HG03097 (cell line): Measurements from ENCODE around the gene ABHD12.
A peak's percentile ranks its signal among the peaks of the same experiment; 100 is the strongest.
"Not testable (repeated sequence)": the region's sequence is repeated elsewhere in the genome, so short reads cannot be mapped to it uniquely, and the experiment has no call there.

Experiments used
- ATAC-seq: cut with Tn5 transposase; IDR thresholded peaks from one replicate; pipeline ENCODE4 v1.9.1; 2021; ENCODE audit not compliant: unreplicated experiment, low FRiP score

ABHD12 gene

GRCh38 chr20:25390538-25391528 lies at the start of gene ABHD12:
Gene ABHD12 (minus strand): TSS chr20:25390835. CDS start chr20:25390703, 132 bp downstream.
- peak; percentile 89 for ATAC-seq

DNA sequence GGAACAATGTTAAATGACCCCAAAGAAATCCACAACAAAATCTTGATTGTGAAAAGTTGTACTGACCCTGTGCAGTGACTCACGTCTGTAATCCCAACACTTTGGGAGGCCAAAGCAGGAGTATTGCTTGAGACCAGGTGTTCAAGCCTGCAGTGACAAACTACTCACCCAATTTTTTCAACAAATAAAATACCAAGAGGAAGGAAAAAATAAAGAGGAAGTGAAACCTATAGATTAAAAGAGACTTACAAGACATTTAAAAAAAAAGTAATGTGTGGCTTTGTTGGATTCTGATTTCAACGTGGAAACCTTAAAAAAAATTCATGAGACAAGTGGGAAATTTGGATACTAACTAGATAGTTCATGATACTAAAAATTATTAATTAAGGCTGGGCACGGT lies 48.7 kb upstream of the ABHD12 start:
- no peak for ATAC-seq

DNA sequence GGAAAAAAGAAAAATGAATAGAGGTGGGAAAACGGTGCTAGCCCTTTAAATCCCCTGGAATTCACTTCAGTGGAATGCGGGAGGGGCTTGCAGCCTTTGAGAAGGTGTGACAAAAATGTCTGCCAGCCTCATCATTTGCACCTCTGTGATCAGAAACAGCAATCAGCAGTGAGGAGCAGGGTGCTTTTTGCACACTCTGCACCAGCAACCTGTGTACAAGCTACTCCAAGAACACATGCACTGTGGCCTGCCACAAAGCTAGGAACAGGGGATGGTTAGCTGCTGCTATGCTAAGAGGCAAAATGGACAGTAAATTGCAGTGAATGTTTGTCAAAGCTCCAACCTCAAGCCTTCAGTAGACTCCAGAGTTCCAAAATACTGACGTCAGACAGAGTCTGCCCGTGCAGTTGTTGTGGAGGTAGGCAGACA lies 46.5 kb upstream of the ABHD12 start:
- no peak for ATAC-seq

GRCh38 chr20:25424536-25424935 lies 33.9 kb upstream of the ABHD12 start:
- ATAC-seq: no peak

- no peak for ATAC-seq
Measured at GRCh38 chr20:25422032-25422431, 31.4 kb upstream of the ABHD12 start.

- no peak for ATAC-seq
Measured at GRCh38 chr20:25421102-25421501, 30.5 kb upstream of the ABHD12 start.

DNA sequence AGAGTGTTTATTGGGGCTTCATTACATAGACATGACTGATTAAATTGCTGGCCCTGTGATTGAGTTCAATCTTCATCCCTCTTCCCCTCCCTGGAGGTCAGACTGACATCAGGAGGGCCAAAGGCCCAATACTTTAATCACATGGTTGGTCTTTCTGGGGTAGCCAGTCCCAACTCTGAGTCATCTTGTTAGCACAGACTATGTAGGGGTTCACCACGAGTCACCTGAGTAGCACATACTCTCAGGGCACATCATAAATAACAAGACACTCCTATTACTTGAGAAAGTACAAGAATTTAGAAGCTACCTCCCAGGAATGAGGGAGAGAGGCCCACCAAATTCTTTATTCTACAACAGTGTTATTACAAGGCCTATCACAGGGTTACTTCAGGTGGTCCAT lies 28.1 kb upstream of the ABHD12 start:
- no peak for ATAC-seq

DNA sequence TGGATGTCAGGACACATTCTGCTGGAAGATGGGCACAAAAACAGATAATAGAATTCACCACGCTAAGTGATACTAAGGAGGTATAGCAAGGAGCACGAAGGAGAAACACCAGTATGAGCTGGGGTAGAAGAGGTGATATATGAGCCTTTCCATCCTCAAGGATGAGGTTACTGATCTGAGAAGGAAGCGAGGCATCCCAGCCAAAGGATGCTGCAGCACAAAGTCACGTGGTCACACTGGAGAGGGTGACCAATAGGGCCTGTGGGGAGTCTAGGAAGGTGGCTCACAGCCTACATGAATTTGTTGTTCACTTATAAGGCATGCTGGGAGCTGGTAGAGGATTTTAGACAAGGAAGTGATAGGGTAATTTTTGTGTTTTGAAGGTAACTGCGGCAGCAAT lies 18.3 kb upstream of the ABHD12 start:
- no peak for ATAC-seq

GRCh38 chr20:25408170-25408547 lies 17.5 kb upstream of the ABHD12 start:
- no peak for ATAC-seq

GRCh38 chr20:25407311-25408169 lies 16.9 kb upstream of the ABHD12 start, which contains the start of gene GINS1:
Gene GINS1 (plus strand): TSS chr20:25407673. CDS start chr20:25407821, 148 bp downstream.
- peak; percentile 84 for ATAC-seq

- no peak for ATAC-seq
Measured at GRCh38 chr20:25402583-25402982, 11.9 kb upstream of the ABHD12 start.

GRCh38 chr20:25400291-25400732 lies 9.7 kb upstream of the ABHD12 start:
- ATAC-seq: not testable (repeated sequence)

- no peak for ATAC-seq
Measured at GRCh38 chr20:25399037-25399430, 8.4 kb upstream of the ABHD12 start.

- ATAC-seq: no peak
Measured at GRCh38 chr20:25398376-25399036, 7.9 kb upstream of the ABHD12 start.

DNA sequence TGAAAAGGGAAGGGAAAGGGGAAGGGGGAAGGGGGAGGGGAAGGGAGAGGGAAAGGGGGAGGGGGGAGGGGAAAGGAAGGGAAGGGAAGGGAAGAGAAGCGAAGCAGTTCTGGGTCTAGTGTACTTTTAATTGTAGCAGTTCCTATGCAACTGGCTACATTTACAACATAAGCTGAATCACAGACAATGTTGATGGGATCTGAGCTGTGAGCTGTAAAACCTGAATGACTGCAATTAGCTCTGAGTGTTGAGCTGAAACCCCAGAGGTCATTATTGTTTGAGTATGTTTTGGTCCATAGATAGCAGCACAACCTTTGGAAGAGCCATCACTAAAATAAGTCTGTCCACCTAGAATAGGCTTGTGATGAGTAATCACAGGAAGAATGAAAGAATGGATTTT lies 7.2 kb upstream of the ABHD12 start:
- ATAC-seq: no peak

DNA sequence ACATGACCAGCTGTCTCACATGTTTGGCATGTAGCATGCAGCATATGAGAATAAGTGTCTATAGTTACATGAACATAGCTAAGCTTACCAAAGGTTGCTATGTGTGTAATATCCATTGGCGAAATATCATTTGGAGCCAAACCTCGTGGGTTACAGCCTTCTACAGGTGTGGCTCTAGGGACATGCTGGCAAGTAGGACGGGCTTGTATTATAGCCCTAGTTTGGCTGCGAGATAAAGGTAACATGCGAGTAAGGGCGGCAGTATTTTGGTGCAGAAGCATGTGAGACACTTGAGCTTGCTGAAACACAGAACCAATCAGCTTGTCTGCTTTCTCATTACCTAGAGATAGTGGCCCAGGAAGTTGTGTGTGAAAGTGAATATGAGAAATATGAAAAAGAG lies 6.5 kb upstream of the ABHD12 start:
- ATAC-seq: no peak

DNA sequence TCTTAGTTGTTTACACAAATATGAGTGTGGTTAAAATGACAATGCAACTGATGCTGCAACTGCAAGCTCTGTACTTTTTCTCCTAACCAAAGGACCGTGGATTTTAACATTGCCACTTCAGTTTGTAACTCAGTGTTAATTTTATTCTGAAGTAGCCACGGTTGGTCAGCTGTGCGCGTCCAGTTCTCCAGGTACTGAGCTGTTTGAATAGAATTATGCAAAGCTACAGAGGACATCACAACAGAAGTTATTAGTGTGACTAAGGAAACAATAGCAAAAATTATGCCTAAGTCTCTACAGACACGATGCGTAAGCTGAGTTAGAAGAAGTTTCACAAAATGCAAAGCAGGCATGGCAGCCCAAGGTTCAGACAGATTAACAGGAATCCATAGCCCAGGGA lies 4.4 kb upstream of the ABHD12 start:
- no peak for ATAC-seq

GRCh38 chr20:25394276-25394675 lies 3.6 kb upstream of the ABHD12 start:
- ATAC-seq: no peak

DNA sequence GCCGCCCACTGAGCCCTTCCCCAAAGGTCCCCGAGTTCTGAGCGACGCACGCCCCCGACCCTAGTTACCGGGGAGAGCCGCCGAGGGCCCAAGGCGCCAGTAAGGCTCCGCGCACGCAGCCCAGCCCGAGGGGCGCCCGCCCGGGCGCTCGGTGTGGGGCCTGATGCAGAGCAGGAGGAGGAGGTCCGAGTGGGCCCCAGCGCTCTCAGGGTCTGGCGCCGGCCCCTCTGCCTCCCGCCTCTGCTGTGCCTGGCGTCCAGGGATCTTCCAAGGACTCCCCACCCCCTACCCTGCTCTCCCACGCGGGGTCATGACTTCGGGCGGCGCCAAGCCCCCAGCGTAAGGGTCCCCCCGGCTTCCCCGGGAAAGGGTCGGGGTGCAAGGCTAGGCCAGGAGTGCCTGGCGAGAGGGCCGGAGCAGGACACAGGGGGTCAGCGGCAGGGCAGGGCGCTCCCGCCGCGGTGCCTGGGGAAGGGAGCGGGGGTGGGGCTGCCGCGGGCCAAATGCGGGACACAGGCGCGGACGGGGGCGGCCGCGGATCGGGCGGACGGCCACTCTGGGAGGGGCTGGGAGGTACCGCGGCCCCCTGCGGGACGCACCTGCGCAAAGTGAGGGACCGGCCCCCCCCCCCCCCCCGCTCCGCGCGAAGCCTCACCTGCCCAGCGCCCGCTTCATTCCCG lies 637 bp downstream of the ABHD12 start:
- peak; percentile 27 for ATAC-seq

- no peak for ATAC-seq
Measured at GRCh38 chr20:25389401-25389857, 1.2 kb downstream of the ABHD12 start.
